ENCODE measurements around the gene PRKCA.

PRKCA gene

GRCh38 chr17:66351033-66351432, 48.6 kb downstream of the PRKCA start:
- no peak for TF ChIP-seq CTCF (IDR thresholded peaks at IDR 0.05)
- H3K4me3 ChIP-seq, result no peak overlapping the region
- no peak for DNase-seq (ENCODE audit: low spot score)
- no peak overlapping the region for H3K27ac ChIP-seq

- no peak overlapping the region for H3K27ac ChIP-seq
- no peak for TF ChIP-seq CTCF (IDR thresholded peaks at IDR 0.05)
Observed at GRCh38 chr17:66351701-66352100, 49.3 kb downstream of the PRKCA start.

GRCh38 chr17:66353937-66354401, 51.6 kb downstream of the PRKCA start:
- DNase-seq (ENCODE audit: low spot score), result no peak
- no peak overlapping the region for H3K27ac ChIP-seq
- TF ChIP-seq CTCF (IDR thresholded peaks at IDR 0.05), result no peak

More at GRCh38 chr17:66351701-66352100, 49.3 kb downstream of the PRKCA start:
- no peak overlapping the region for H3K4me3 ChIP-seq
- DNase-seq (ENCODE audit: low spot score), result no peak

GRCh38 chr17:66354472-66354871, 52.1 kb downstream of the PRKCA start:
- no peak overlapping the region for H3K4me3 ChIP-seq
- TF ChIP-seq CTCF (IDR thresholded peaks at IDR 0.05), result no peak
- DNase-seq (ENCODE audit: low spot score), result no peak

More at GRCh38 chr17:66353937-66354401, 51.6 kb downstream of the PRKCA start:
- no peak overlapping the region for H3K4me3 ChIP-seq

GRCh38 chr17:66354981-66355380, 52.6 kb downstream of the PRKCA start:
- no peak for TF ChIP-seq CTCF (IDR thresholded peaks at IDR 0.05)
- Histone ChIP-seq H3K4me3 (no peak overlapping the region), H3K27ac (no peak overlapping the region)
- DNase-seq (ENCODE audit: low spot score), result no peak

More at GRCh38 chr17:66354472-66354871, 52.1 kb downstream of the PRKCA start:
- H3K27ac ChIP-seq, result no peak overlapping the region

GRCh38 chr17:66355510-66355909, 53.1 kb downstream of the PRKCA start:
- Histone ChIP-seq H3K27ac (no peak overlapping the region), H3K4me3 (no peak overlapping the region)
- no peak for TF ChIP-seq CTCF (IDR thresholded peaks at IDR 0.05)
- DNase-seq (ENCODE audit: low spot score), result no peak

GRCh38 chr17:66357037-66357436, 54.6 kb downstream of the PRKCA start:
- no peak for TF ChIP-seq CTCF (IDR thresholded peaks at IDR 0.05)
- H3K27ac ChIP-seq, result no peak overlapping the region
- no peak for DNase-seq (ENCODE audit: low spot score)
- H3K4me3 ChIP-seq, result no peak overlapping the region
